Measurements from ENCODE around the gene NUDT11.

DNA sequence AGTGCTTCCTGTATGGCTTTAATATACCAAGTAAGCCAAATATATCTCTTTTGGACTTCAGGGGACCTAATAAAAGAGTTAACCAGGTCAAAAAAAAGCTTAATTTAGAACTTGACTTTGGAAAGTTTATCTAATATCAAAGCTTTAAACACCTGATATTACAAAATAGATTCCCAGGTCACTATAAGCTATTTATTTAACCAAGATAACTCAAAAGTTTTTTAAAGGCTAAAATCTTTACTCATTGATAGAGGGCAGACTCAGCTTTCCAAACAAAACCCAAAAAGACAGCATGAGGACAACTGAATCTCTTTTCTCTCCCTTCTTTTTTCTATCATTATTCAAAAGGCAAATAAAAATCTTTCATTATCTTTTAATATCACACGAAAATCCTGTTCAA lies 19.5 kb downstream of the NUDT11 start:
- TF ChIP-seq EP300 (conservative IDR thresholded peaks at IDR 0.05; ENCODE audit: poor library complexity, severe bottlenecking) = no peak
- TF ChIP-seq EZH2 (IDR thresholded peaks at IDR 0.05; ENCODE audit: borderline replicate concordance, insufficient read depth, low read length, poor library complexity, severe bottlenecking) = no peak

Measured in neural cell (in vitro differentiated cells).